IMR-90 (cell line): ENCODE data around the gene KLHDC7B. TPM values are rescaled to one million over a fixed set of nuclear protein-coding genes. Genes with fewer than 3 reads are reported as not detected.

Source experiments
- ATAC-seq: fragments of 200-7000 bp; cut with Tn5 transposase; 2 replicates; pipeline ENCODE4 v1.9.1; 2020; ENCODE audit warnings: low read depth, mild to moderate bottlenecking, moderate library complexity
- BruUV-seq: library from RNA; stranded (reverse); fragments of 400-500 nt; replicated peaks from 2 replicates; lab custom pipeline; 2021; lab: Mats Ljungman, UMichigan
- CTCF ChIA-PET: fragments of 300-600 bp; formaldehyde crosslinking; extraction: SDS; loops from one replicate; lab custom pipeline; 2021; ENCODE audit warnings: antibody characterized with exemption; lab: Yijun Ruan, JAX
- POLR2A ChIA-PET: fragments of 300-600 bp; sonication (Branson Sonifier 250); formaldehyde crosslinking; loops from one replicate; lab custom pipeline; 2022; ENCODE audit warnings: antibody characterized with exemption; ENCODE audit not compliant: unreplicated experiment; lab: Charles Lee
- DNase-seq: peaks from one replicate; pipeline ENCODE4 v3.0.0; 2013
- H2AFZ ChIP-seq: replicated peaks from 2 replicates; pipeline ENCODE3; 2013; ENCODE audit warnings: low read length, mild to moderate bottlenecking; ENCODE audit not compliant: poor library complexity
- H2AK5ac ChIP-seq: 2 replicates; pipeline ENCODE4 v1.6.1; 2013; ENCODE audit warnings: low read depth, low read length, inconsistent platforms
- H2AK9ac ChIP-seq: replicated peaks from 2 replicates; pipeline ENCODE3; 2013; ENCODE audit warnings: mild to moderate bottlenecking, low read depth, low read length, moderate library complexity; ENCODE audit not compliant: poor library complexity
- H2BK120ac ChIP-seq: 2 replicates; pipeline ENCODE4 v1.6.1; 2013; ENCODE audit warnings: low read depth, low read length, inconsistent platforms
- H2BK15ac ChIP-seq: 3 replicates; pipeline ENCODE4 v1.6.1; 2013; ENCODE audit warnings: low read depth, low read length, inconsistent platforms
- H2BK20ac ChIP-seq: 2 replicates; pipeline ENCODE4 v1.6.1; 2013; ENCODE audit warnings: low read depth, mild to moderate bottlenecking, inconsistent platforms, low read length, moderate library complexity
- H2BK5ac ChIP-seq: 2 replicates; pipeline ENCODE4 v1.6.1; 2013; ENCODE audit warnings: mild to moderate bottlenecking, low read depth, low read length, inconsistent platforms; ENCODE audit not compliant: poor library complexity, severe bottlenecking
- H3K14ac ChIP-seq: replicated peaks from 2 replicates; pipeline ENCODE4 v1.6.1; 2013; ENCODE audit warnings: low read depth, low read length, inconsistent platforms
- H3K18ac ChIP-seq: 2 replicates; pipeline ENCODE4 v1.6.1; 2013; ENCODE audit warnings: low read depth, low read length, control low read depth
- H3K23ac ChIP-seq: 2 replicates; pipeline ENCODE4 v1.6.1; 2013; ENCODE audit warnings: low read depth, low read length, inconsistent platforms
- H3K27ac ChIP-seq: 2 replicates; pipeline ENCODE4 v1.5.1; 2013; ENCODE audit warnings: mild to moderate bottlenecking, control low read depth, low read length; ENCODE audit not compliant: insufficient read depth
- H3K27me3 ChIP-seq: 2 replicates; pipeline ENCODE4 v1.6.1; 2013; ENCODE audit warnings: low read length; ENCODE audit not compliant: control insufficient read depth, insufficient read depth
- H3K36me3 ChIP-seq: 2 replicates; pipeline ENCODE4 v1.6.1; 2013; ENCODE audit warnings: low read length, mixed read lengths; ENCODE audit not compliant: control insufficient read depth, insufficient read depth
- H3K4ac ChIP-seq: 2 replicates; pipeline ENCODE4 v1.6.1; 2013; ENCODE audit warnings: low read depth, low read length, inconsistent platforms
- H3K4me1 ChIP-seq: 2 replicates; pipeline ENCODE4 v1.6.1; 2013; ENCODE audit warnings: low read length, mixed read lengths; ENCODE audit not compliant: control insufficient read depth, insufficient read depth
- H3K4me2 ChIP-seq: 2 replicates; pipeline ENCODE4 v1.6.1; 2013; ENCODE audit warnings: low read depth, mild to moderate bottlenecking, control low read depth, low read length, moderate library complexity
- H3K4me3 ChIP-seq: 2 replicates; pipeline ENCODE4 v1.5.1; 2013; ENCODE audit warnings: low read depth, mild to moderate bottlenecking, control low read depth, low read length, moderate library complexity; ENCODE audit not compliant: insufficient read depth
- H3K56ac ChIP-seq: 2 replicates; pipeline ENCODE4 v1.6.1; 2013; ENCODE audit warnings: low read length, inconsistent platforms; ENCODE audit not compliant: insufficient read depth; ENCODE audit errors: extremely low read depth
- H3K79me1 ChIP-seq, 2 experiments: 2 replicates each; pipeline ENCODE4 v1.6.1; 2013; ENCODE audit warnings: low read length in 2 of 2, inconsistent platforms in 1 of 2, low read depth in 1 of 2
- H3K9ac ChIP-seq: 2 replicates; pipeline ENCODE4 v1.6.1; 2013; ENCODE audit warnings: low read depth, low read length, control low read depth
- H3K9me1 ChIP-seq: 2 replicates; pipeline ENCODE4 v1.6.1; 2013; ENCODE audit warnings: low read length, inconsistent platforms; ENCODE audit not compliant: insufficient read depth
- H3K9me3 ChIP-seq: 2 replicates; pipeline ENCODE4 v1.6.1; 2013; ENCODE audit warnings: low read length; ENCODE audit not compliant: control insufficient read depth, insufficient read depth
- H4K20me1 ChIP-seq: 2 replicates; pipeline ENCODE4 v1.6.1; 2013; ENCODE audit warnings: low read length, inconsistent platforms; ENCODE audit not compliant: insufficient read depth
- H4K5ac ChIP-seq: 2 replicates; pipeline ENCODE4 v1.6.1; 2013; ENCODE audit warnings: mild to moderate bottlenecking, low read depth, low read length, control low read depth
- H4K8ac ChIP-seq, 2 experiments: 2 replicates each; pipeline ENCODE4 v1.6.1; 2013; ENCODE audit warnings: low read depth in 2 of 2, low read length in 2 of 2, control low read depth in 1 of 2, inconsistent platforms in 1 of 2
- H4K91ac ChIP-seq: 2 replicates; pipeline ENCODE4 v1.6.1; 2013; ENCODE audit warnings: low read depth, low read length, inconsistent platforms; ENCODE audit not compliant: insufficient read depth
- POLR2A ChIP-seq: IDR thresholded peaks from 2 replicates; pipeline ENCODE4 v1.6.1; 2012; ENCODE audit warnings: mild to moderate bottlenecking, low read depth, low read length
- RAD21 ChIP-seq: IDR thresholded peaks from 2 replicates; pipeline ENCODE4 v1.6.1; 2012; ENCODE audit warnings: low read length, improper control_type of control experiment
- WGBS, 2 experiments: methylation state at CpG; one replicate each; pipeline versions ENCODE4 v1.1.5 to v1.1.7; 2013; ENCODE audit warnings: missing lambda C conversion rate in 2 of 2; ENCODE audit not compliant: insufficient read length in 1 of 2; ENCODE audit errors: extremely low coverage in 2 of 2; 5-methylcytosine and 5-hydroxymethylcytosine counted together
- dilution Hi-C: fragments of 300-500 bp; cut with HindIII; formaldehyde crosslinking; loops from one replicate; pipeline ENCODE4 v1.14.3; 2018; ENCODE audit warnings: low sequenced_read_pairs; ENCODE audit not compliant: unreplicated experiment
- in situ Hi-C: fragments of 300-500 bp; cut with MboI; formaldehyde crosslinking; loops from 3 replicates; pipeline ENCODE4 v1.14.3; 2019; ENCODE audit warnings: low sequenced_read_pairs, inconsistent platforms, mixed read lengths
- intact Hi-C: fragments of 100-400 bp; cut with micrococcal nuclease; formaldehyde crosslinking; loops from 2 replicates; pipeline ENCODE4 v1.10.0; 2022
- polyA plus RNA-seq, 3 experiments: library from polyadenylated mRNA; depleted of rRNA; stranded (reverse); fragments of >200 nt; gene quantifications; 2 replicates each; pipeline ENCODE4 v1.2.3, GENCODE V29; 2012; ENCODE audit warnings: low replicate concordance in 1 of 3
- total RNA-seq: library from RNA; depleted of rRNA; stranded (reverse); fragments of >200 nt; gene quantifications from 2 replicates; pipeline ENCODE4 v1.2.3, GENCODE V29; 2012
- TF ChIP-seq, protein P1 (sequence below): conservative IDR thresholded peaks from 2 replicates; pipeline ENCODE4 v1.5.1; 2012; ENCODE audit warnings: mild to moderate bottlenecking, low read depth, low read length, improper control_type of control experiment
- TF ChIP-seq, protein P2 (sequence below): fragments of 150-350 bp; IDR thresholded peaks from 2 replicates; pipeline ENCODE4 v1.6.1; 2017; ENCODE audit warnings: mild to moderate bottlenecking, antibody characterized with exemption, low read length, low read depth

Gene KLHDC7B
- total and polyA plus RNA-seq, 2 of the 4 experiments (the other 2 are of a cell fraction) = 0.05 TPM; not detected in 1

DNA sequence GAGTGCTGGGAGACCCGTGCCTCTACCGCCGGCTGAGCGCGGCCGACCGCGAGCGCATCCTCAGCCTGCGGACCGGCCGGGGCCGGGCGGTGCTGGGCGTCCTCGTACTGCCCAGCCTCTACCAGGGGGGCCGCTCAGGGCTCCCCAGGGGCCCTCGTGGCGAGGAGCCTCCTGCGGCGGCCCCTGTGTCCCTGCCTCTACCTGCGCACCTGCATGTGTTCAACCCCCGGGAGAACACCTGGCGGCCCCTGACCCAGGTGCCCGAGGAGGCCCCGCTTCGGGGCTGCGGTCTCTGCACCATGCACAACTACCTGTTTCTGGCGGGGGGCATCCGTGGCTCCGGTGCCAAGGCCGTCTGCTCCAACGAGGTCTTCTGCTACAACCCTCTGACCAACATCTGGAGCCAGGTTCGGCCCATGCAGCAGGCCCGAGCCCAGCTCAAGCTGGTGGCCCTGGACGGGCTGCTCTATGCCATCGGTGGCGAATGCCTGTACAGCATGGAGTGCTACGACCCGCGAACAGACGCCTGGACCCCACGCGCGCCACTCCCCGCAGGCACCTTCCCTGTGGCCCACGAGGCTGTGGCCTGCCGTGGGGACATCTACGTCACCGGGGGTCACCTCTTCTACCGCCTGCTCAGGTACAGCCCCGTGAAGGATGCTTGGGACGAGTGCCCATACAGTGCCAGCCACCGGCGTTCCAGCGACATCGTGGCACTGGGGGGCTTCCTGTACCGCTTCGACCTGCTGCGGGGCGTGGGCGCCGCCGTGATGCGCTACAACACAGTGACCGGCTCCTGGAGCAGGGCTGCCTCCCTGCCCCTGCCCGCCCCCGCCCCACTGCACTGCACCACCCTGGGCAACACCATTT lies 3.5 kb downstream of the KLHDC7B start (continued):
- TF ChIP-seq RAD21 = no peak

DNA sequence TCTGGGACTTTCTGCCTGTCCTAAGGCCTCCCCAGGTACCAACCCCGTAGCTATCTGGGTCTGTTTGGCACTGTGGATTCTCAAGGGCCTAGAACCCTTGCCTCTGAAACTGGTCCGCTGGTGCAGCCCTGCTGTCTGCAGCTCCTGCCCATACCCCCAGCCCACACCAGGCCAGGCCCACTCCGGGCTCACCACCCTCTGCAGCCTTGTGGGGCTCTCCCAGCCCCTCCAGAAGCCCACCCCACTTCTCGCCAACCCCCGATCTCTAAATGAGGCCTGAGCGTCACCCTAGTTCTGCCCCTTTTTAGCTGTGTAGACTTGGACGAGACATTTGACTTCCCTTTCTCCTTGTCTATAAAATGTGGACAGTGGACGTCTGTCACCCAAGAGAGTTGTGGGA lies 4.7 kb downstream of the KLHDC7B start:
- Histone ChIP-seq H3K4me1 (no peaks in the 10 kb centered on the region; the same call in 1 of the 2 replicates), H2BK15ac (no peak overlapping the region), H4K20me1 (no peaks in the 10 kb centered on the region), H3K36me3 (no peaks in the 10 kb centered on the region), H2BK5ac (no peak overlapping the region), H3K4me3 (no peak overlapping the region), H3K23ac (no peak overlapping the region), H3K4me2 (no peak overlapping the region), H4K8ac (no peak overlapping the region), H2AK9ac (no peak overlapping the region), H3K9ac (no peak overlapping the region), H3K79me1 (no peaks in the 10 kb centered on the region), H3K56ac (no peak overlapping the region), H2BK20ac (no peak overlapping the region), H2AFZ (no peak overlapping the region), H3K9me1 (no peaks in the 10 kb centered on the region), H3K27me3 (peaks cover 70% of the 10 kb centered on the region), H4K91ac (no peak overlapping the region), H3K27ac (no peak overlapping the region), H2BK120ac (no peak overlapping the region), H2AK5ac (no peak overlapping the region), H4K5ac (no peak overlapping the region), H3K4ac (no peak overlapping the region), H3K9me3 (no peaks in the 10 kb centered on the region), H3K18ac (no peak overlapping the region), H3K14ac (no peak overlapping the region)
- ATAC-seq (no peak), DNase-seq (no peak)
- in situ Hi-C loops = no loop called here
- 56% methylated on average over 5 of the region's 8 CpGs; no CpG with 5 or more reads in 1 of the 2 experiments for WGBS, 2 experiments
- POLR2A ChIA-PET = no interaction called here
- dilution Hi-C loops = no loop called here
- CTCF ChIA-PET = interaction anchor here (1.3 kb wide), 1 partner anchor 13 kb away, joined by 4 read pairs; the partner anchor contains the start of gene SYCE3
- TF ChIP-seq, protein P1, sequence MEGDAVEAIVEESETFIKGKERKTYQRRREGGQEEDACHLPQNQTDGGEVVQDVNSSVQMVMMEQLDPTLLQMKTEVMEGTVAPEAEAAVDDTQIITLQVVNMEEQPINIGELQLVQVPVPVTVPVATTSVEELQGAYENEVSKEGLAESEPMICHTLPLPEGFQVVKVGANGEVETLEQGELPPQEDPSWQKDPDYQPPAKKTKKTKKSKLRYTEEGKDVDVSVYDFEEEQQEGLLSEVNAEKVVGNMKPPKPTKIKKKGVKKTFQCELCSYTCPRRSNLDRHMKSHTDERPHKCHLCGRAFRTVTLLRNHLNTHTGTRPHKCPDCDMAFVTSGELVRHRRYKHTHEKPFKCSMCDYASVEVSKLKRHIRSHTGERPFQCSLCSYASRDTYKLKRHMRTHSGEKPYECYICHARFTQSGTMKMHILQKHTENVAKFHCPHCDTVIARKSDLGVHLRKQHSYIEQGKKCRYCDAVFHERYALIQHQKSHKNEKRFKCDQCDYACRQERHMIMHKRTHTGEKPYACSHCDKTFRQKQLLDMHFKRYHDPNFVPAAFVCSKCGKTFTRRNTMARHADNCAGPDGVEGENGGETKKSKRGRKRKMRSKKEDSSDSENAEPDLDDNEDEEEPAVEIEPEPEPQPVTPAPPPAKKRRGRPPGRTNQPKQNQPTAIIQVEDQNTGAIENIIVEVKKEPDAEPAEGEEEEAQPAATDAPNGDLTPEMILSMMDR = no peak
- TF ChIP-seq POLR2A = no peak
- TF ChIP-seq, protein P2, sequence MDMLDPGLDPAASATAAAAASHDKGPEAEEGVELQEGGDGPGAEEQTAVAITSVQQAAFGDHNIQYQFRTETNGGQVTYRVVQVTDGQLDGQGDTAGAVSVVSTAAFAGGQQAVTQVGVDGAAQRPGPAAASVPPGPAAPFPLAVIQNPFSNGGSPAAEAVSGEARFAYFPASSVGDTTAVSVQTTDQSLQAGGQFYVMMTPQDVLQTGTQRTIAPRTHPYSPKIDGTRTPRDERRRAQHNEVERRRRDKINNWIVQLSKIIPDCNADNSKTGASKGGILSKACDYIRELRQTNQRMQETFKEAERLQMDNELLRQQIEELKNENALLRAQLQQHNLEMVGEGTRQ = no peak
- intact Hi-C loops = no loop called here
- BruUV-seq = no TSS peak
